Renal cortical epithelial cell (primary cell): ENCODE results near the gene HS3ST3A1. TPM values are rescaled to one million over a fixed set of nuclear protein-coding genes. Genes with fewer than 3 reads are reported as not detected.

ENCODE experiments used
- DNase-seq: peaks from one replicate; pipeline ENCODE4 v3.0.0-alpha.2; 2011; ENCODE audit warnings: low read depth
- total RNA-seq: library from RNA; depleted of rRNA; stranded (reverse); fragments of >200 nt; gene quantifications from 2 replicates; pipeline ENCODE4 v1.2.3, GENCODE V29; 2014

The HS3ST3A1 gene
- total RNA-seq, 1 donor from 2014 or later = 8.6 TPM

- no peak for DNase-seq
Measured at GRCh38 chr17:13598353-13599167, 3.2 kb downstream of the HS3ST3A1 start.

- peak; percentile 28 for DNase-seq
Measured at GRCh38 chr17:13597723-13598347, 3.9 kb downstream of the HS3ST3A1 start.

- no peak for DNase-seq
Measured at GRCh38 chr17:13596241-13596923, 5.3 kb downstream of the HS3ST3A1 start.

- no peak for DNase-seq
Measured at GRCh38 chr17:13595599-13595899, 6.2 kb downstream of the HS3ST3A1 start.

- DNase-seq = peak; percentile 54
Measured at GRCh38 chr17:13594762-13595598, 6.7 kb downstream of the HS3ST3A1 start.

- DNase-seq = no peak
Measured at GRCh38 chr17:13594310-13594709, 7.4 kb downstream of the HS3ST3A1 start.

GRCh38 chr17:13593757-13594156 is 8.0 kb downstream of the HS3ST3A1 start:
- DNase-seq = no peak

GRCh38 chr17:13593021-13593751 is 8.5 kb downstream of the HS3ST3A1 start:
- no peak for DNase-seq

- DNase-seq = no peak
Measured at GRCh38 chr17:13592427-13592826, 9.3 kb downstream of the HS3ST3A1 start.

- no peak for DNase-seq
Measured at GRCh38 chr17:13590441-13590840, 11.3 kb downstream of the HS3ST3A1 start.

- DNase-seq = no peak
Measured at GRCh38 chr17:13589658-13590057, 12.1 kb downstream of the HS3ST3A1 start.

GRCh38 chr17:13587487-13588338 is 14.0 kb downstream of the HS3ST3A1 start:
- DNase-seq = no peak

- DNase-seq = no peak
Measured at GRCh38 chr17:13584701-13585080, 17.0 kb downstream of the HS3ST3A1 start.

GRCh38 chr17:13583996-13584700 is 17.6 kb downstream of the HS3ST3A1 start:
- no peak for DNase-seq

- no peak for DNase-seq
Measured at GRCh38 chr17:13582776-13583547, 18.8 kb downstream of the HS3ST3A1 start.

GRCh38 chr17:13581925-13582324 is 19.8 kb downstream of the HS3ST3A1 start:
- no peak for DNase-seq

- DNase-seq = no peak
Measured at GRCh38 chr17:13580790-13581189, 20.9 kb downstream of the HS3ST3A1 start.

- no peak for DNase-seq
Measured at GRCh38 chr17:13576661-13577526, 24.8 kb downstream of the HS3ST3A1 start.
